ENCODE measurements around the gene LDLRAD4.

LDLRAD4 gene

GRCh38 chr18:13379930-13380690 lies 161.6 kb downstream of the LDLRAD4 start:
- peak overlapping the region; percentile 92 for H3K4me2 ChIP-seq

GRCh38 chr18:13380691-13381070 lies 162.1 kb downstream of the LDLRAD4 start:
- H3K27me3 ChIP-seq, result no peaks in the 10 kb centered on the region
- peaks cover 7% of the 10 kb centered on the region; the same call in 1 of the 2 replicates for H3K36me3 ChIP-seq
- peak overlapping the region; percentile 90 for H3K4me2 ChIP-seq
- TF ChIP-seq Cebpa-rat (IDR thresholded peaks at IDR 0.05), result no peak
- peaks cover 85% of the 10 kb centered on the region for H3K4me1 ChIP-seq
- H3K9me3 ChIP-seq, result no peaks in the 10 kb centered on the region
- H3K4me3 ChIP-seq, result no peak overlapping the region
- H4K20me1 ChIP-seq, result peaks cover 88% of the 10 kb centered on the region
- H3K27ac ChIP-seq, result peak overlapping the region; percentile 78
- H3K9ac ChIP-seq, result peak overlapping the region; percentile 63

More at GRCh38 chr18:13379930-13380690, 161.6 kb downstream of the LDLRAD4 start:
- Histone ChIP-seq H3K4me1 (peaks cover 91% of the 10 kb centered on the region), H3K27me3 (no peaks in the 10 kb centered on the region), H3K36me3 (peaks cover 7% of the 10 kb centered on the region; the same call in 1 of the 2 replicates), H3K27ac (peak overlapping the region; percentile 78; the same call in 1 of the 2 replicates), H3K4me3 (no peak overlapping the region), H4K20me1 (peaks cover 87% of the 10 kb centered on the region), H3K9ac (peak overlapping the region; percentile 21; the same call in 1 of the 2 replicates), H3K9me3 (no peaks in the 10 kb centered on the region)
- no peak for TF ChIP-seq Cebpa-rat (IDR thresholded peaks at IDR 0.05)

- H3K4me3 ChIP-seq, result peak overlapping the region; percentile 51
- peak overlapping the region; percentile 63 for H3K9ac ChIP-seq
- H3K27me3 ChIP-seq, result no peaks in the 10 kb centered on the region
- peaks cover 91% of the 10 kb centered on the region for H4K20me1 ChIP-seq
- TF ChIP-seq Cebpa-rat (IDR thresholded peaks at IDR 0.05), result no peak
- H3K27ac ChIP-seq, result peak overlapping the region; percentile 78
- peaks cover 78% of the 10 kb centered on the region for H3K4me1 ChIP-seq
- H3K36me3 ChIP-seq, result peaks cover 8% of the 10 kb centered on the region; the same call in 1 of the 2 replicates
- H3K9me3 ChIP-seq, result no peaks in the 10 kb centered on the region
- peak overlapping the region; percentile 90 for H3K4me2 ChIP-seq
Measured at GRCh38 chr18:13381331-13381730, 162.8 kb downstream of the LDLRAD4 start.

- Histone ChIP-seq H3K4me2 (peak overlapping the region; percentile 90), H3K27ac (peak overlapping the region; percentile 78), H3K9me3 (no peaks in the 10 kb centered on the region)
Measured at GRCh38 chr18:13381944-13382365, 163.4 kb downstream of the LDLRAD4 start.

GRCh38 chr18:13382366-13382953 lies 163.9 kb downstream of the LDLRAD4 start:
- Histone ChIP-seq H3K9me3 (no peaks in the 10 kb centered on the region), H3K4me2 (peak overlapping the region; percentile 90), H3K9ac (peak overlapping the region; percentile 63), H3K27me3 (no peaks in the 10 kb centered on the region), H3K27ac (peak overlapping the region; percentile 78), H4K20me1 (peaks cover 91% of the 10 kb centered on the region), H3K4me1 (peaks cover 73% of the 10 kb centered on the region), H3K36me3 (peaks cover 20% of the 10 kb centered on the region), H3K4me3 (peak overlapping the region; percentile 51)
- no peak for TF ChIP-seq Cebpa-rat (IDR thresholded peaks at IDR 0.05)

More at GRCh38 chr18:13381944-13382365, 163.4 kb downstream of the LDLRAD4 start:
- Histone ChIP-seq H3K4me3 (peak overlapping the region; percentile 51), H4K20me1 (peaks cover 91% of the 10 kb centered on the region), H3K36me3 (peaks cover 15% of the 10 kb centered on the region), H3K4me1 (peaks cover 73% of the 10 kb centered on the region), H3K9ac (peak overlapping the region; percentile 63), H3K27me3 (no peaks in the 10 kb centered on the region)
- TF ChIP-seq Cebpa-rat (IDR thresholded peaks at IDR 0.05), result no peak

GRCh38 chr18:13382954-13383827 lies 164.6 kb downstream of the LDLRAD4 start:
- Histone ChIP-seq H3K4me3 (0 out of 2 replicates have a peak overlapping the region, but pooled peaks have one; percentile 51), H3K4me1 (peaks cover 73% of the 10 kb centered on the region), H3K36me3 (peaks cover 27% of the 10 kb centered on the region), H3K4me2 (peak overlapping the region; percentile 90), H3K9me3 (no peaks in the 10 kb centered on the region), H3K27me3 (no peaks in the 10 kb centered on the region), H4K20me1 (peaks cover 91% of the 10 kb centered on the region), H3K27ac (peak overlapping the region; percentile 78), H3K9ac (peak overlapping the region; percentile 37)
- no peak for TF ChIP-seq Cebpa-rat (IDR thresholded peaks at IDR 0.05)

- TF ChIP-seq Cebpa-rat (IDR thresholded peaks at IDR 0.05), result no peak
- peak overlapping the region; percentile 36; the same call in 1 of the 2 replicates for H3K27ac ChIP-seq
- H3K27me3 ChIP-seq, result no peaks in the 10 kb centered on the region
- H3K4me2 ChIP-seq, result no peak overlapping the region
- no peaks in the 10 kb centered on the region for H3K9me3 ChIP-seq
- no peak overlapping the region for H3K9ac ChIP-seq
- no peak overlapping the region for H3K4me3 ChIP-seq
- peaks cover 94% of the 10 kb centered on the region for H4K20me1 ChIP-seq
- H3K4me1 ChIP-seq, result peaks cover 71% of the 10 kb centered on the region
- H3K36me3 ChIP-seq, result peaks cover 53% of the 10 kb centered on the region
Measured at GRCh38 chr18:13386891-13387801, 168.6 kb downstream of the LDLRAD4 start.

GRCh38 chr18:13387855-13388548 lies 169.4 kb downstream of the LDLRAD4 start:
- H3K9me3 ChIP-seq, result no peaks in the 10 kb centered on the region
- no peak overlapping the region for H3K4me3 ChIP-seq
- H3K4me1 ChIP-seq, result peaks cover 71% of the 10 kb centered on the region
- peak overlapping the region; percentile 82; the same call in 1 of the 2 replicates for H3K4me2 ChIP-seq
- no peaks in the 10 kb centered on the region for H3K27me3 ChIP-seq
- H4K20me1 ChIP-seq, result peaks cover 94% of the 10 kb centered on the region
- no peak for TF ChIP-seq Cebpa-rat (IDR thresholded peaks at IDR 0.05)
- no peak overlapping the region for H3K27ac ChIP-seq
- H3K36me3 ChIP-seq, result peaks cover 60% of the 10 kb centered on the region
- no peak overlapping the region for H3K9ac ChIP-seq

Measured in BLaER1 (cell line).